GM12891 (cell line): ENCODE data around the gene BCAS1.

ENCODE experiments used
- DNase-seq: peaks from one replicate; pipeline ENCODE4 v3.0.0; 2011; ENCODE audit warnings: low spot score; ENCODE audit not compliant: insufficient read length
- FAIRE-seq: peaks from 2 replicates; lab custom pipeline; 2011; peaks lifted over from hg19 to GRCh38; lab: Jason Lieb, UNC
- PAX5 ChIP-seq: IDR thresholded peaks from 2 replicates; pipeline ENCODE4 v1.6.1; 2011; ENCODE audit warnings: low read length, moderate library complexity, mild to moderate bottlenecking; ENCODE audit not compliant: insufficient read depth, severe bottlenecking
- POLR2A ChIP-seq: IDR thresholded peaks from 2 replicates; pipeline ENCODE4 v1.6.1; 2011; ENCODE audit warnings: low read depth, low read length, control low read depth
- POLR2AphosphoS5 ChIP-seq: IDR thresholded peaks from 2 replicates; pipeline ENCODE4 v1.6.1; 2011; ENCODE audit warnings: low read depth, low read length, control low read depth
- POU2F2 ChIP-seq: IDR thresholded peaks from 2 replicates; pipeline ENCODE4 v1.6.1; 2011; ENCODE audit warnings: low read depth, mild to moderate bottlenecking, control low read depth, low read length, moderate library complexity
- SPI1 ChIP-seq: IDR thresholded peaks from 2 replicates; pipeline ENCODE4 v1.6.1; 2011; ENCODE audit warnings: low read depth, low read length, control low read depth
- TAF1 ChIP-seq: IDR thresholded peaks from 2 replicates; pipeline ENCODE4 v1.6.1; 2011; ENCODE audit warnings: low read depth, low read length, control low read depth

The BCAS1 gene

DNA sequence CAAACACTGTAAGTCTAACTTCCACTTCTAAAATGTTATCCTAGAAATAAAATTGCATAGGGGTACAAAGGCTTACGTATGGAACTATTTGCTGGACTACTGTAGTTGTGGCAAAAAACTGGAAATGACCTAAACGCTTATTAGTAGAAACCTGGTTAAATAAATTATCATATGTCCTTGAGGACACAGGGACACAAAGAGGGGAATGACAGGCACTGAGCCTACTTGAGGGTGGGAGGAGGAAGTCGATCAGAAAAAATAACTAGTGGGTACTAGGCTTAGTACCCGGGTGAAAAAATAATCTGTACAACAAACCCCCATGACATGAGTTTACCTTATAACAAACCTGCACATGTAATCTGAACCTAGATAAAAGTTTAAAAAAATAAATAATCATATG is 28.4 kb downstream of the BCAS1 start:
- FAIRE-seq (no peak), DNase-seq (no peak)
- no peak for TF ChIP-seq TAF1

DNA sequence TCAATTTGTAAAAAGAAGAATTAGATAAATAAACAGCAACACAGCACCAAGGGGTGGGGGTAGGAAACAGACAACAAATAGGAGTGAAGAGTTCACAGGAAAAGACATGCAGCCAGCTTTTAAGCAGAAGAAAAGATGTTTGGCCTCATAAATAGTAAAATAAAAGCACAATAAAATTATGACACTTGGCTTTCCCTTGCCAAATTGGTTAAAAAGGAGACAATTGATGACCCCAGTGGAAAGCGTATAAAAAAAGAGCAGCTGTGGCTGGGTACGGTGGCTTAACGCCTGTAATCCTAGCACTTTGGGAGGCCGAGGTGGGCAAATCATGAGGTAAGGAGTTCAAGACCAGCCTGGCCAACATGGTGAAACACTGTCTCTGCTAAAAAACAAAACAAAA is 29.1 kb downstream of the BCAS1 start:
- TF ChIP-seq POLR2AphosphoS5 = no peak
- TF ChIP-seq POU2F2 = no peak
- no peak for TF ChIP-seq PAX5
- TF ChIP-seq POLR2A = no peak
- DNase-seq = no peak
- FAIRE-seq = no peak

DNA sequence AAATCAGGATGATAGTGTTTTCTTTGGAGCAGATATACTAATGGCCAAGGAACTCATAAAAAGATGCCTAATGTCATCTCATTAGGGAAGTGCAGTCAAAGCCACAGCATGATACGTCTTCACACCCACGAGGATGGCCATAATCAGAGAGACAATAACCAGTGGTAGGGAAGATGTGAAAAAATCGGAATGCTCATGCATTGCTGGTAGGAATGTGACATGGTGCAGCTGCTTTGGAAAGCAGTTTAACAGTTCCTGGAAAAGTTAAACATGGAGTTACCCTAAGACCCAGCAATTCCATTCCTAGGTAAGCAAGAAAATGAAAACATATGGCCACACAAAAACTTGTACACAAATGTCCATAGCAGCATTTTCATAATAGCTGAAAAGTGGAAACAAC is 29.9 kb downstream of the BCAS1 start:
- no peak for FAIRE-seq

DNA sequence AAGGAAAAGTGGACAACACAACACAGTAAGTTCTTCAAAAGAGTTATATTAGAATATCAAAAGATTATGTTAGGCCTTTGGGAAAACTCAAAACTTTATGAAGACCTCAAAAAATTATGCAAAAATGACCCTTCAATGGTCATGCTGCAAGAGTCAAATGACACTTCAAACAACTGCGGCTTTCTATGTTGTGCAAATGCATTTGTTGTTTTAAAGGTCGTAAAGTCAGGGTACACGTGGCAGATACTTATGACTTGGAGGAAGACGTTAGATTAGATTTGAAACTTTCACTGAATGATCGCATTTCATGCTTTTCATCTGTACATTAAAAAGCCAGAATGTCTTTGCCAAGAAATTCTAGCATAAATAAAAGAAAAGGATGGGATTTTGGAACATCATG is 31.4 kb downstream of the BCAS1 start:
- FAIRE-seq (no peak), DNase-seq (no peak)
- TF ChIP-seq TAF1 (no peak), POLR2AphosphoS5 (no peak), PAX5 (no peak)

More for the DNA sequence above, 29.9 kb downstream of the BCAS1 start:
- no peak for DNase-seq
- TF ChIP-seq SPI1 (no peak), POLR2AphosphoS5 (no peak), POU2F2 (no peak), POLR2A (no peak), PAX5 (no peak), TAF1 (no peak)

DNA sequence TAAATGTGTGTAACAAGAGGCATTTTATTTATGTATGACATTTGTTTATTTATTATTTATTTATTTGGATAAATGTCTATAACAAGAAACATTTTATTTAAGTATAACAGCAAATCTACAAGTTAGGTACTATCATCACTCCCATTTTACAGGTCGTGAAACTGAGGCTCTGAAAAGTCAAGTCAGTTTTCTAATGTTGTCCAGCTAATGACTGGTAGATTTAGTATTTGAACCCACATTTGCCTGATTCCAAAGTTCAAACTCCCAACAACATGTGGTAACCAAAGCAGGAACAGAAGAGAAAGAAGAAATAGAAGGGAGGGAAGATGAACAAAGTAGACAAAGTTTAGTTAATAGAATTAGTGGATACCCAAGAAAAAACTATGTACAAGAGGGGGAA is 32.9 kb downstream of the BCAS1 start:
- DNase-seq (no peak), FAIRE-seq (no peak)
- TF ChIP-seq TAF1 = no peak
- TF ChIP-seq POU2F2 = no peak

DNA sequence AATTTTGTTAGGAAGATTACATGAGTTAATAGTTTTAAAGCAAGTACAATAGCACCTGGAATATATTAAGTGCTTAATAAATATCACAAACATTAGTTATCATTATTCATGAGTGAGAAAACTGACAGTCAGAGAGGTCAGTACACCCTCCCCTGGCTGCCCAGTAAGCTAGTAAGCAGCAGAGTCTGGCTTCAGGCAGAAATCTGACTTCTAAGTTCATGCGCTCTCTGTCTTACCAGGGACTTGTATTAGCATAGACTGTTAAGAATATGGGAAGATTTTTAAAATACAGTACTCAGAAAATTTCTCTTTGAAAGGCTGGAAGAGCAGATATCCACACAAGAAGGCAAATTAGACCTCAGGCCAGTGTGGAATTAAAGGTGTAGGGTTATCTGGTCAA is 40.8 kb downstream of the BCAS1 start:
- no peak for TF ChIP-seq TAF1
- TF ChIP-seq POU2F2 = no peak
- TF ChIP-seq PAX5 = no peak
- no peak for TF ChIP-seq POLR2AphosphoS5
- no peak for TF ChIP-seq SPI1
- no peak for TF ChIP-seq POLR2A
- FAIRE-seq = no peak
- DNase-seq = no peak

DNA sequence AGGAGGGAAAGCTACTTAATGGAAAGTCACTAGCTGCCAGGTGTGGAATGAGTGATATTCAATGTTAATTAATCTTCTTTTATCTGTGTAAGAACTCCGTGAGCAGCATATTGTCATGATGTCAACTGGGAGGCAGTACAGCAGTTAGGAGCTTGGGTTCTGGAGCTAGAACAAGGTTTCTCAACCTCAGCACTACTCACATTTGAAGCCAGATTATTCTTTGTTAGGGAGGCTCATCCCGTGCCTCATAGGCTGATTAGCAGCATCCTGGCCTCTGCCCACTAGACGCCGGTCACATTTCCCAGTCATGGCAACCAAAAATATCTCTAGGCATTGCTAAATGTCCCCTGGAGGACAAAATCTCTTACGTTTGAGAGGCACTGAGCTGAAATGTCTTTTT is 41.2 kb downstream of the BCAS1 start:
- FAIRE-seq = no peak
- no peak for TF ChIP-seq POLR2AphosphoS5
- no peak for TF ChIP-seq TAF1
- no peak for TF ChIP-seq POU2F2
- no peak for TF ChIP-seq POLR2A
- TF ChIP-seq PAX5 = no peak
- no peak for TF ChIP-seq SPI1

DNA sequence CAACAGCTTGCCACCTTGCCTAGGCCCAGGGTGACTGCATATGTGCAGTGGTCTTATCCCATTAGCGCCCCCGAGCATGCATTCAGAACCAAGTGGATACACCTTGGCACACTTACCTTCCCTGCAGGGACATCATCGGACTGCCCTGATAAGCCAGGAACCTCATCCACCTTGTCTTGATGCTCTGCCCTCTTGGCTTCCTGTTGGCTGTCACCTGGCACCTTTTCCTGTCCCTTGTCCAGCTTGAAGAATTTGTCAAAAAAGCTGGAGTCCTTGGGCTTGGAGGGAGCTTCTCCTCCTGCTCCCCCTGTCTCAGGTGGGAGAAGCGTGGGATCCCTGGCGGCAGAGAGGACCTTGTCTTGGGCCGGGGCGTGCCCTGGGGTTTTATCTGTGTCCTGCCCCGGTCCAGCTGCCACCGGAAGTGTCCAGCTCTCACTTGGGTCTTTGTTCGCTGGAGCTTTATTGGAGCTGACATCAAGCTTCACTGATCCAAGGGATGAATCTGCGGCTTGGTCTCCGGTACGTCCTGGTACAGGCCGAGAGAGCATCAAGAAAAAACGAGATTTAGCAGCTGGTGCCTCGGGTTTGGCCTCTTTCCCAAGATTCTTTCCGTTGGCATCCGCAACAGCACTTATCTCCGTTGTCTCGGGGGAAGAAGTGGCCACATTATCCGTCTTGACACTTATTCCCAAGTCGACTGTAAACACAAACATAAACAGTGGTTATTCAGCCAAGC is 42.0 kb downstream of the BCAS1 start:
- no peak for TF ChIP-seq TAF1
- no peak for TF ChIP-seq SPI1
- no peak for TF ChIP-seq PAX5
- no peak for TF ChIP-seq POLR2A
- TF ChIP-seq POU2F2 = no peak
- no peak for TF ChIP-seq POLR2AphosphoS5
- no peak for DNase-seq
- no peak for FAIRE-seq

More for the DNA sequence above, 41.2 kb downstream of the BCAS1 start:
- no peak for DNase-seq

DNA sequence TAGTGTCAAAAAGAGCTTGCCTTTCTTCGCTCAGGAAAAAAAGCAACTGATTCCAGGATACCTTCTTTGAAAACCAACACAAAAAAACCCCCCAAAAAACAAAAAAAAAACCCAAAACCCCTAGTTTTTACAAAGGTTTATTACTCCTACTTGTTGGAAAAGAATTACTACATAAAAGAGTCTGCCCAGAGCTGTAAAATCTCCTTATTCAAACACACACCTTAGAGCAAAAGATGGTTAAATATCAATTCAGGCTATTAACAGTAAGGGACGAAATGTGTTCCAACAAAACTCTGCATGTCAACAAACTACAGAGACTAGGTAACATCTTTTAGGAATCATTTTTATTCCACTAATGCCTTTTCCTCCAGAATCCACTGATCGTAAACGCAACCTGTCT is 42.7 kb downstream of the BCAS1 start:
- no peak for FAIRE-seq
- no peak for DNase-seq
- TF ChIP-seq POU2F2 (no peak), SPI1 (no peak), TAF1 (no peak), POLR2A (no peak), PAX5 (no peak), POLR2AphosphoS5 (no peak)

DNA sequence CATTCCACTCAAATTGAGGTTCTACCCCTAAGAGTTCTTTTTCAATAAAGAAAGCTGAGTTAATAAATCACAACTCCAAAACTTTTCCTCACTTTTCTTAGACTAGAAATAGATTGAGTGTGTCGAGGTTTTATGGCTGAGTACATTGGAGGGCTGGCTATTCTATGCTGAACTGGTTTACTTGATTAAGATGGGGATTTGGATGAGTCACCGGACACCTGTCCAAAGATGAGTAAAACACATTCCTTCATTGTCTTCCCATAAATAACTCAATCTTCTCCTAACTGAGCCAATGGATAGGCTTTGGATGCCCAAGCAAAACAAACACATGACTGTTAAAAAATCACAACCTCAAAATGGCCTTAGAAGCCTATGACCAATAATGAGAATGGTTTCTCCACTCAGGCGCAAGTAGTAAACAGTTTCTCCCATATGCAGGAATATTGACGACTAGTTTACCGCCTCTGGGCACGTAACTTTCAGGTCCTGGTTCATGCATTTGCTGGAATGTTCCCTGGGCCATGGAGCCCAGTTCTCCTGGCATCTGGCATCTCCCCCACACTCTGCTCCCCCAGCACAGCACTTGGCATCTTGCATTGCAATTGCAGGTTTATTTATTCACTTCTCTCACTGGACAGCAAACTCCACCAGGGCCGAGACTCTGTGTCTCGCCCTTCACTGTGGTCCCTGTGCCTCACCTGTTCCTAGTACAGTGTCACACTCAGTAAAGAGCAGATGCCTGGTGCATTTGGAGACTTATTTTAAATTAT is 43.9 kb downstream of the BCAS1 start:
- DNase-seq = no peak
- FAIRE-seq = peak; percentile 43
- no peak for TF ChIP-seq POU2F2
- TF ChIP-seq POLR2AphosphoS5 = no peak
- TF ChIP-seq SPI1 = no peak
- no peak for TF ChIP-seq POLR2A
- TF ChIP-seq PAX5 = no peak
- TF ChIP-seq TAF1 = no peak
